ENCODE results near the gene ESR1. TPM values are rescaled to one million over a fixed set of nuclear protein-coding genes. Genes with fewer than 3 reads are reported as not detected.

The ESR1 gene
- total RNA-seq, 1 experiment from 2014 or later: not detected

GRCh38 chr6:151822252-151823111, 15.0 kb downstream of the ESR1 start:
- Histone ChIP-seq H3K4me1 (ENCODE audit: insufficient read depth, low read length) (no peaks in the 10 kb centered on the region), H4K8ac (replicated peaks; ENCODE audit: insufficient read length, low read depth, low read length) (no peak overlapping the region), H3K79me1 (ENCODE audit: insufficient read depth, low read depth, low read length, poor library complexity, severe bottlenecking) (no peaks in the 10 kb centered on the region), H3K56ac (ENCODE audit: insufficient read length, low read depth, low read length) (no peak overlapping the region), H3K79me2 (ENCODE audit: insufficient read depth, low read length) (no peaks in the 10 kb centered on the region), H3K27me3 (ENCODE audit: insufficient read depth, low read length) (no peaks in the 10 kb centered on the region), H3K23ac (ENCODE audit: insufficient read length, low read depth, low read length) (no peak overlapping the region), H2BK5ac (ENCODE audit: insufficient read length, low read length) (no peak overlapping the region), H2BK120ac (ENCODE audit: low read depth, low read length, poor library complexity, severe bottlenecking) (no peak overlapping the region), H3K4me2 (ENCODE audit: insufficient read depth, insufficient read length, low read length) (no peak overlapping the region), H3K4ac (ENCODE audit: low read depth, low read length) (no peak overlapping the region), H4K5ac (ENCODE audit: insufficient read length, low read depth, low read length) (no peak overlapping the region), H2AK5ac (ENCODE audit: insufficient read length, low read length) (no peak overlapping the region), H2BK12ac (ENCODE audit: insufficient read length, low read depth, low read length) (no peak overlapping the region), H2AFZ (ENCODE audit: low read length) (no peak overlapping the region), H4K20me1 (ENCODE audit: control insufficient read depth, insufficient read depth, insufficient read length) (no peaks in the 10 kb centered on the region), H2BK15ac (ENCODE audit: low read depth, low read length) (no peak overlapping the region), H3K18ac (ENCODE audit: insufficient read length, low read depth, low read length) (no peak overlapping the region), H3T11ph (ENCODE audit: low read length) (no peak overlapping the region), H3K9me3 (ENCODE audit: control insufficient read depth, low read depth, low read length) (no peaks in the 10 kb centered on the region), H3K9ac (ENCODE audit: extremely low read depth, insufficient read length, low read length) (no peak overlapping the region), H4K91ac (ENCODE audit: insufficient read length, low read depth, low read length) (no peak overlapping the region), H3K23me2 (ENCODE audit: insufficient read length, low read depth, low read length, poor library complexity, severe bottlenecking) (no peaks in the 10 kb centered on the region), H3K14ac (ENCODE audit: insufficient read depth, low read length) (no peak overlapping the region), H3K27ac (ENCODE audit: insufficient read length, low read depth, low read length) (no peak overlapping the region), H2BK20ac (ENCODE audit: low read depth, low read length, poor library complexity, severe bottlenecking) (no peak overlapping the region)
- Mint-ChIP-seq H3K36me3 (ENCODE audit: insufficient read depth in 1 of 3, low read depth in 3 of 3) (no peaks in the 10 kb centered on the region; a peak in 1 of 7 replicates), H3K9me3 (no peaks in the 10 kb centered on the region), H3K27ac (no peak overlapping the region), H3K4me3 (no peak overlapping the region), H3K4me1 (no peaks in the 10 kb centered on the region), H3K27me3 (ENCODE audit: low read depth) (peaks cover 14% of the 10 kb centered on the region; the same call in 1 of the 2 replicates)
- no peak for DNase-seq
- WGBS (ENCODE audit: extremely low coverage, insufficient read length, low lambda C conversion rate): no CpG with 5 or more reads among the region's 7 CpGs
- TF ChIP-seq, protein P1, sequence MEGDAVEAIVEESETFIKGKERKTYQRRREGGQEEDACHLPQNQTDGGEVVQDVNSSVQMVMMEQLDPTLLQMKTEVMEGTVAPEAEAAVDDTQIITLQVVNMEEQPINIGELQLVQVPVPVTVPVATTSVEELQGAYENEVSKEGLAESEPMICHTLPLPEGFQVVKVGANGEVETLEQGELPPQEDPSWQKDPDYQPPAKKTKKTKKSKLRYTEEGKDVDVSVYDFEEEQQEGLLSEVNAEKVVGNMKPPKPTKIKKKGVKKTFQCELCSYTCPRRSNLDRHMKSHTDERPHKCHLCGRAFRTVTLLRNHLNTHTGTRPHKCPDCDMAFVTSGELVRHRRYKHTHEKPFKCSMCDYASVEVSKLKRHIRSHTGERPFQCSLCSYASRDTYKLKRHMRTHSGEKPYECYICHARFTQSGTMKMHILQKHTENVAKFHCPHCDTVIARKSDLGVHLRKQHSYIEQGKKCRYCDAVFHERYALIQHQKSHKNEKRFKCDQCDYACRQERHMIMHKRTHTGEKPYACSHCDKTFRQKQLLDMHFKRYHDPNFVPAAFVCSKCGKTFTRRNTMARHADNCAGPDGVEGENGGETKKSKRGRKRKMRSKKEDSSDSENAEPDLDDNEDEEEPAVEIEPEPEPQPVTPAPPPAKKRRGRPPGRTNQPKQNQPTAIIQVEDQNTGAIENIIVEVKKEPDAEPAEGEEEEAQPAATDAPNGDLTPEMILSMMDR (conservative IDR thresholded peaks at IDR 0.05): no peak
